ENCODE results near the gene HMBS. TPM values are rescaled to one million over a fixed set of nuclear protein-coding genes. Genes with fewer than 3 reads are reported as not detected.

HMBS gene
- total RNA-seq, 5 donors from 2014 or later (not counting 1 experiment from before 2014, with no cell fraction given) = 6.7 to 17.8 (median 12.3) TPM

- no peaks in the 10 kb centered on the region for H3K9me3 ChIP-seq
- H3K4me3 ChIP-seq (ENCODE audit: control insufficient read depth in 1 of 2, extremely low read depth in 1 of 2, low read length in 1 of 2) = no peak overlapping the region
- 100% methylated on average over 3 of the region's 3 CpGs for WGBS (ENCODE audit: insufficient coverage)
- H3K9me3 Mint-ChIP-seq = no peaks in the 10 kb centered on the region
- POLR2A ChIA-PET = interaction anchor here in 1 of 2 donors (0.6 to 1.2 kb wide), 2 partner anchors 22 to 26 kb away, joined by 3 to 4 read pairs; a partner anchor contains a TSS
- H3K36me3 Mint-ChIP-seq = peaks cover 24% of the 10 kb centered on the region
- CTCF ChIA-PET = interaction anchor here (0.5 to 1.4 kb wide), 2 partner anchors 10 to 80 kb away, joined by 3 read pairs; partner anchors contain the start of gene C2CD2L (in 1 of the 2)
- ATAC-seq (replicated peaks in 1 of 4) = no peak
- peaks cover 6 to 44% of the 10 kb centered on the region in 2 donors for H3K36me3 ChIP-seq (ENCODE audit: control insufficient read depth in 2 of 2, extremely low read depth in 1 of 2, insufficient read depth in 1 of 2, low read length in 1 of 2)
- peak overlapping the region; percentile 79 to 82 for H3K27ac Mint-ChIP-seq
- H3K4me3 Mint-ChIP-seq = peak overlapping the region in 1 of 3 donors; percentile 76
- no peaks in the 10 kb centered on the region for H3K27me3 ChIP-seq (replicated peaks in 1 of 2; ENCODE audit: control insufficient read depth in 2 of 2, extremely low read depth in 1 of 2, insufficient read depth in 2 of 2, low read length in 1 of 2)
- peaks cover 40 to 55% (median 48%) of the 10 kb centered on the region in 3 donors for H3K4me1 Mint-ChIP-seq
- no peaks in the 10 kb centered on the region for H3K27me3 Mint-ChIP-seq
- peak overlapping the region; percentile 79 for H3K27ac ChIP-seq (ENCODE audit: low read length)
- no peak for DNase-seq
- H3K4me1 ChIP-seq (ENCODE audit: control insufficient read depth in 1 of 2, extremely low read depth in 1 of 2, insufficient read depth in 2 of 2, low read length in 2 of 2) = peaks cover 8 to 47% of the 10 kb centered on the region in 2 experiments
Observed at GRCh38 chr11:119117004-119117706, 32.5 kb downstream of the HMBS start.

GRCh38 chr11:119118227-119118626 lies 33.5 kb downstream of the HMBS start:
- ChIA-PET POLR2A (interaction anchor here in 1 of 2 donors (0.6 to 1.2 kb wide), 3 partner anchors 16 to 25 kb away, joined by 3 to 4 read pairs (median 4); partner anchors contain the start of gene DPAGT1), CTCF (interaction anchor here in 1 of 2 donors (1.0 kb wide), 1 partner anchor 9 kb away, joined by 5 read pairs; no protein-coding TSS in a partner anchor)
- ATAC-seq (replicated peaks in 1 of 4) (no peak), DNase-seq (no peak)
- Mint-ChIP-seq H3K27me3 (no peaks in the 10 kb centered on the region), H3K9me3 (no peaks in the 10 kb centered on the region), H3K36me3 (peaks cover 21% of the 10 kb centered on the region), H3K27ac (peak overlapping the region in 1 of 2 donors; percentile 52), H3K4me1 (peaks cover 48 to 65% (median 56%) of the 10 kb centered on the region in 3 donors), H3K4me3 (no peak overlapping the region)
- no peaks in the 10 kb centered on the region for H3K27me3 ChIP-seq (replicated peaks in 1 of 2; ENCODE audit: control insufficient read depth in 2 of 2, extremely low read depth in 1 of 2, insufficient read depth in 2 of 2, low read length in 1 of 2)
- peaks cover 3 to 36% of the 10 kb centered on the region in 2 donors for H3K36me3 ChIP-seq (ENCODE audit: control insufficient read depth in 2 of 2, extremely low read depth in 1 of 2, insufficient read depth in 1 of 2, low read length in 1 of 2)
- no peak overlapping the region for H3K27ac ChIP-seq (ENCODE audit: low read length)
- no peak overlapping the region for H3K4me3 ChIP-seq (ENCODE audit: control insufficient read depth in 1 of 2, extremely low read depth in 1 of 2, low read length in 1 of 2)
- H3K4me1 ChIP-seq (ENCODE audit: control insufficient read depth in 1 of 2, extremely low read depth in 1 of 2, insufficient read depth in 2 of 2, low read length in 2 of 2) = peaks cover 13 to 57% of the 10 kb centered on the region in 2 experiments
- WGBS (ENCODE audit: insufficient coverage) = no CpG with 5 or more reads among the region's 5 CpGs
- H3K9me3 ChIP-seq = no peaks in the 10 kb centered on the region

- peaks cover 3 to 36% of the 10 kb centered on the region in 2 donors for H3K36me3 ChIP-seq (ENCODE audit: control insufficient read depth in 2 of 2, extremely low read depth in 1 of 2, insufficient read depth in 1 of 2, low read length in 1 of 2)
- H3K4me1 ChIP-seq (ENCODE audit: control insufficient read depth in 1 of 2, extremely low read depth in 1 of 2, insufficient read depth in 2 of 2, low read length in 2 of 2) = peaks cover 13 to 53% of the 10 kb centered on the region in 2 experiments
- no peak for ATAC-seq (replicated peaks in 1 of 4)
- Mint-ChIP-seq H3K4me1 (peaks cover 52 to 70% (median 60%) of the 10 kb centered on the region in 3 donors), H3K9me3 (no peaks in the 10 kb centered on the region), H3K27ac (peak overlapping the region in 1 of 2 donors; percentile 11), H3K36me3 (peaks cover 19% of the 10 kb centered on the region), H3K27me3 (no peaks in the 10 kb centered on the region), H3K4me3 (no peak overlapping the region)
- no peak for DNase-seq
- ChIA-PET POLR2A (interaction anchor here in 1 of 2 donors (0.5 to 1.2 kb wide), 2 partner anchors 17 to 91 kb away, joined by 4 to 7 read pairs; partner anchors contain the start of gene DPAGT1), CTCF (interaction anchor here (0.6 to 1.0 kb wide), 3 partner anchors 10 to 457 kb away, joined by 5 to 8 read pairs (median 5); no protein-coding TSS in a partner anchor)
- H3K27me3 ChIP-seq (replicated peaks in 1 of 2; ENCODE audit: control insufficient read depth in 2 of 2, extremely low read depth in 1 of 2, insufficient read depth in 2 of 2, low read length in 1 of 2) = no peaks in the 10 kb centered on the region
- no CpG with 5 or more reads among the region's 1 CpG for WGBS (ENCODE audit: insufficient coverage)
- H3K27ac ChIP-seq (ENCODE audit: low read length) = no peak overlapping the region
- no peaks in the 10 kb centered on the region for H3K9me3 ChIP-seq
- H3K4me3 ChIP-seq (ENCODE audit: control insufficient read depth in 1 of 2, extremely low read depth in 1 of 2, low read length in 1 of 2) = no peak overlapping the region
Observed at GRCh38 chr11:119118946-119119345, 34.3 kb downstream of the HMBS start.

GRCh38 chr11:119120639-119121007 lies 35.9 kb downstream of the HMBS start:
- CTCF ChIA-PET = interaction anchor here in 1 of 2 donors (0.6 to 2.5 kb wide), 5 partner anchors 11 to 202 kb away, joined by 3 to 24 read pairs (median 5); partner anchors contain the start of genes CBL and DPAGT1

GRCh38 chr11:119121008-119121810 lies 36.5 kb downstream of the HMBS start, which contains the start of gene HINFP:
Gene HINFP (plus strand): TSS chr11:119121580. CDS start chr11:119126945, 5,365 bp downstream.
- DNase-seq (peak; percentile 97 to 100 (median 100)), ATAC-seq (replicated peaks in 1 of 4) (peak; percentile 97 to 99 (median 98))
- Histone ChIP-seq H3K4me3 (ENCODE audit: control insufficient read depth in 1 of 2, extremely low read depth in 1 of 2, low read length in 1 of 2) (peak within 1 kb of the TSS; percentile 77 to 91), H3K27ac (ENCODE audit: low read length) (peak within 1 kb of the TSS; percentile 85), H3K4me1 (ENCODE audit: control insufficient read depth in 1 of 2, extremely low read depth in 1 of 2, insufficient read depth in 2 of 2, low read length in 2 of 2) (peaks cover 13 to 30% of the 10 kb centered on the region in 2 experiments), H3K27me3 (replicated peaks in 1 of 2; ENCODE audit: control insufficient read depth in 2 of 2, extremely low read depth in 1 of 2, insufficient read depth in 2 of 2, low read length in 1 of 2) (no peaks in the 10 kb centered on the region), H3K36me3 (ENCODE audit: control insufficient read depth in 2 of 2, extremely low read depth in 1 of 2, insufficient read depth in 1 of 2, low read length in 1 of 2) (peaks cover 0 to 40% of the 10 kb centered on the region in 2 donors), H3K9me3 (no peaks in the 10 kb centered on the region)
- CTCF ChIA-PET = interaction anchor here in 1 of 2 donors (0.6 to 2.5 kb wide), 11 partner anchors 12 to 202 kb away, joined by 3 to 24 read pairs (median 5); partner anchors contain the start of genes C2CD2L, CBL, DPAGT1 and TRAPPC4
- H3K27me3 Mint-ChIP-seq = no peaks in the 10 kb centered on the region
- peak within 1 kb of the TSS; percentile 94 to 95 for H3K27ac Mint-ChIP-seq
- peaks cover 38 to 54% (median 50%) of the 10 kb centered on the region in 3 donors for H3K4me1 Mint-ChIP-seq
- peak within 1 kb of the TSS; percentile 89 to 94 (median 91) for H3K4me3 Mint-ChIP-seq
- H3K36me3 Mint-ChIP-seq = peaks cover 12% of the 10 kb centered on the region
- under 1% methylated on average over 52 of the region's 54 CpGs for WGBS (ENCODE audit: insufficient coverage)
- H3K9me3 Mint-ChIP-seq = no peaks in the 10 kb centered on the region
- POLR2A ChIA-PET = interaction anchor here (0.5 to 2.5 kb wide), 11 partner anchors 15 to 651 kb away, joined by 3 to 21 read pairs (median 5); partner anchors contain the start of genes C2CD2L (in 1 of the 2), DPAGT1 (in 1 of the 2), HMBS (in 1 of the 2) and VPS11 (in 1 of the 2)

More at GRCh38 chr11:119120639-119121007, 35.9 kb downstream of the HMBS start:
- peaks cover 13 to 36% of the 10 kb centered on the region in 2 experiments for H3K4me1 ChIP-seq (ENCODE audit: control insufficient read depth in 1 of 2, extremely low read depth in 1 of 2, insufficient read depth in 2 of 2, low read length in 2 of 2)
- H3K9me3 Mint-ChIP-seq = no peaks in the 10 kb centered on the region
- H3K4me3 Mint-ChIP-seq = peak overlapping the region; percentile 89 to 94 (median 91)
- peak overlapping the region; percentile 85 for H3K27ac ChIP-seq (ENCODE audit: low read length)
- H3K27me3 Mint-ChIP-seq = no peaks in the 10 kb centered on the region
- no peaks in the 10 kb centered on the region for H3K9me3 ChIP-seq
- DNase-seq = peak in 1 of 35 experiments; percentile 29
- 38% methylated on average over 5 of the region's 5 CpGs for WGBS (ENCODE audit: insufficient coverage)
- no peaks in the 10 kb centered on the region for H3K27me3 ChIP-seq (replicated peaks in 1 of 2; ENCODE audit: control insufficient read depth in 2 of 2, extremely low read depth in 1 of 2, insufficient read depth in 2 of 2, low read length in 1 of 2)
- POLR2A ChIA-PET = interaction anchor here in 1 of 2 donors (0.6 to 2.3 kb wide), 5 partner anchors 18 to 333 kb away, joined by 3 to 21 read pairs (median 8); partner anchors contain the start of genes DPAGT1, HMBS and VPS11
- H3K4me1 Mint-ChIP-seq = peaks cover 44 to 60% (median 55%) of the 10 kb centered on the region in 3 donors
- H3K36me3 ChIP-seq (ENCODE audit: control insufficient read depth in 2 of 2, extremely low read depth in 1 of 2, insufficient read depth in 1 of 2, low read length in 1 of 2) = peaks cover 0 to 40% of the 10 kb centered on the region in 2 donors
- peak overlapping the region; percentile 42 to 77 for H3K4me3 ChIP-seq (ENCODE audit: control insufficient read depth in 1 of 2, extremely low read depth in 1 of 2, low read length in 1 of 2)
- no peak for ATAC-seq (replicated peaks in 1 of 4)
- peak overlapping the region; percentile 94 to 95 for H3K27ac Mint-ChIP-seq
- H3K36me3 Mint-ChIP-seq = peaks cover 16% of the 10 kb centered on the region
